VCaP (cell line): ENCODE measurements around the gene CFAP97D2.
"Not testable (repeated sequence)": the region's sequence is repeated elsewhere in the genome, so short reads cannot be mapped to it uniquely, and the experiment has no call there.

Experiments
- H3K27ac ChIP-seq: fragments of 450-650 bp; 2 replicates; pipeline ENCODE4 v1.5.1; 2017
- CTCF ChIP-seq: fragments of 450-650 bp; conservative IDR thresholded peaks from 2 replicates; pipeline ENCODE4 v1.5.1; 2017; ENCODE audit warnings: mild to moderate bottlenecking, moderate library complexity

CFAP97D2 gene

DNA sequence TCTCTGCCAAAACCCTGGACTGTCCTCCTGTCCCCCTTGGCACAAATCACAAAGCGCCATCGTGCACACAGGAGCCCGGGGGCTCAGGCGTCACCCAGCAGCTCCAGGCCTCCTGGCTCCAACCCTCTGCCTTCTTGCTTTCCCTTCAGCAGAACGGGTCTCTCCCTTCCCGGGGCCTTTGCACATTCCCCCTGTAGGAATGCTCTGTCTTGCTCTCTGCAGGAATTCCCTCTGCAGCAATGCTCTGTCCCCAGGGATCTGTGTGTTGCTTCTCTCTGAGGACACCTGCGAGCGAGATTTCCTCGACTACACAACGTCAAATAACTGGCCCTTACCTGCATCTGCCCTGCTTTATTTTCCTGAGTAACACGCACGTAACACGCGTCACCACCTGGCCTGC, 33.3 kb upstream of the CFAP97D2 start:
- H3K27ac ChIP-seq = no peak overlapping the region
- TF ChIP-seq CTCF = no peak

GRCh38 chr13:114146173-114146572, 32.9 kb upstream of the CFAP97D2 start:
- no peak overlapping the region for H3K27ac ChIP-seq
- TF ChIP-seq CTCF = no peak

- no peak for TF ChIP-seq CTCF
- H3K27ac ChIP-seq = no peak overlapping the region
Measured at GRCh38 chr13:114146629-114147028, 32.4 kb upstream of the CFAP97D2 start.

- no peak overlapping the region for H3K27ac ChIP-seq
Measured at GRCh38 chr13:114147803-114148520, 31.1 kb upstream of the CFAP97D2 start.

GRCh38 chr13:114148521-114148855, 30.6 kb upstream of the CFAP97D2 start:
- no peak overlapping the region for H3K27ac ChIP-seq

More at GRCh38 chr13:114147803-114148520, 31.1 kb upstream of the CFAP97D2 start:
- no peak for TF ChIP-seq CTCF

GRCh38 chr13:114148886-114149285, 30.2 kb upstream of the CFAP97D2 start:
- H3K27ac ChIP-seq = not testable (repeated sequence)

More at GRCh38 chr13:114148521-114148855, 30.6 kb upstream of the CFAP97D2 start:
- TF ChIP-seq CTCF = no peak

GRCh38 chr13:114149774-114150740, 29.0 kb upstream of the CFAP97D2 start:
- TF ChIP-seq CTCF = no peak
- no peak overlapping the region for H3K27ac ChIP-seq

- TF ChIP-seq CTCF = no peak
- H3K27ac ChIP-seq = no peak overlapping the region
Measured at GRCh38 chr13:114151031-114151430, 28.0 kb upstream of the CFAP97D2 start.
